ENCODE results near the gene EFCAB13. TPM values are rescaled to one million over a fixed set of nuclear protein-coding genes. Genes with fewer than 3 reads are reported as not detected.

The EFCAB13 gene
- total and polyA plus RNA-seq, 4 donors: 0.80 to 2.9 (median 2.3) TPM

DNA sequence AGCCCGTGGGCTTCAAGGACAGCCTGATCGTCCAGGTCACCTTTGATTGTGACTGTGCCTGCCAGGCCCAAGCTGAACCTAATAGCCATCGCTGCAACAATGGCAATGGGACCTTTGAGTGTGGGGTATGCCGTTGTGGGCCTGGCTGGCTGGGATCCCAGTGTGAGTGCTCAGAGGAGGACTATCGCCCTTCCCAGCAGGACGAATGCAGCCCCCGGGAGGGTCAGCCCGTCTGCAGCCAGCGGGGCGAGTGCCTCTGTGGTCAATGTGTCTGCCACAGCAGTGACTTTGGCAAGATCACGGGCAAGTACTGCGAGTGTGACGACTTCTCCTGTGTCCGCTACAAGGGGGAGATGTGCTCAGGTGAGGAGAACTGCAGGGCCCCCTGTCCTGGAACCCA lies 31.5 kb upstream of the EFCAB13 start:
- 95% methylated on average over 14 of the region's 14 CpGs for WGBS
- Histone ChIP-seq H3K27me3 (ENCODE audit: control insufficient read depth in 4 of 4, insufficient read depth in 4 of 4, low read length in 3 of 4) (no peaks in the 10 kb centered on the region), H3K36me3 (ENCODE audit: control insufficient read depth in 4 of 4, insufficient read depth in 3 of 4, low read depth in 1 of 4, low read length in 3 of 4) (no peaks in the 10 kb centered on the region), H3K27ac (ENCODE audit: low read depth in 1 of 2, low read length in 2 of 2) (no peak overlapping the region), H3K9me3 (ENCODE audit: control insufficient read depth in 4 of 4, low read length in 3 of 4) (no peaks in the 10 kb centered on the region), H3K9ac (ENCODE audit: low read depth in 1 of 2, low read length in 2 of 2) (no peak overlapping the region), H3K4me3 (ENCODE audit: low read depth in 1 of 3, low read length in 3 of 3) (no peak overlapping the region), H3K4me1 (ENCODE audit: control insufficient read depth in 4 of 4, insufficient read depth in 4 of 4, low read length in 3 of 4) (peaks cover 2 to 25% (median 20%) of the 10 kb centered on the region in 4 donors)
- DNase-seq (ENCODE audit: low spot score): no peak
- TF ChIP-seq JUND (IDR thresholded peaks at IDR 0.05): no peak
- no peak for TF ChIP-seq NR2F2 (IDR thresholded peaks at IDR 0.05)
- TF ChIP-seq ATF3 (IDR thresholded peaks at IDR 0.05): no peak
- TF ChIP-seq YY1 (IDR thresholded peaks at IDR 0.05): no peak
- TF ChIP-seq FOXA1 (IDR thresholded peaks at IDR 0.05): no peak
- TF ChIP-seq, protein P1, sequence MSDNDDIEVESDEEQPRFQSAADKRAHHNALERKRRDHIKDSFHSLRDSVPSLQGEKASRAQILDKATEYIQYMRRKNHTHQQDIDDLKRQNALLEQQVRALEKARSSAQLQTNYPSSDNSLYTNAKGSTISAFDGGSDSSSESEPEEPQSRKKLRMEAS (IDR thresholded peaks at IDR 0.05): no peak
- TF ChIP-seq HNF4A (conservative IDR thresholded peaks at IDR 0.05): no peak
- TF ChIP-seq, protein P2, sequence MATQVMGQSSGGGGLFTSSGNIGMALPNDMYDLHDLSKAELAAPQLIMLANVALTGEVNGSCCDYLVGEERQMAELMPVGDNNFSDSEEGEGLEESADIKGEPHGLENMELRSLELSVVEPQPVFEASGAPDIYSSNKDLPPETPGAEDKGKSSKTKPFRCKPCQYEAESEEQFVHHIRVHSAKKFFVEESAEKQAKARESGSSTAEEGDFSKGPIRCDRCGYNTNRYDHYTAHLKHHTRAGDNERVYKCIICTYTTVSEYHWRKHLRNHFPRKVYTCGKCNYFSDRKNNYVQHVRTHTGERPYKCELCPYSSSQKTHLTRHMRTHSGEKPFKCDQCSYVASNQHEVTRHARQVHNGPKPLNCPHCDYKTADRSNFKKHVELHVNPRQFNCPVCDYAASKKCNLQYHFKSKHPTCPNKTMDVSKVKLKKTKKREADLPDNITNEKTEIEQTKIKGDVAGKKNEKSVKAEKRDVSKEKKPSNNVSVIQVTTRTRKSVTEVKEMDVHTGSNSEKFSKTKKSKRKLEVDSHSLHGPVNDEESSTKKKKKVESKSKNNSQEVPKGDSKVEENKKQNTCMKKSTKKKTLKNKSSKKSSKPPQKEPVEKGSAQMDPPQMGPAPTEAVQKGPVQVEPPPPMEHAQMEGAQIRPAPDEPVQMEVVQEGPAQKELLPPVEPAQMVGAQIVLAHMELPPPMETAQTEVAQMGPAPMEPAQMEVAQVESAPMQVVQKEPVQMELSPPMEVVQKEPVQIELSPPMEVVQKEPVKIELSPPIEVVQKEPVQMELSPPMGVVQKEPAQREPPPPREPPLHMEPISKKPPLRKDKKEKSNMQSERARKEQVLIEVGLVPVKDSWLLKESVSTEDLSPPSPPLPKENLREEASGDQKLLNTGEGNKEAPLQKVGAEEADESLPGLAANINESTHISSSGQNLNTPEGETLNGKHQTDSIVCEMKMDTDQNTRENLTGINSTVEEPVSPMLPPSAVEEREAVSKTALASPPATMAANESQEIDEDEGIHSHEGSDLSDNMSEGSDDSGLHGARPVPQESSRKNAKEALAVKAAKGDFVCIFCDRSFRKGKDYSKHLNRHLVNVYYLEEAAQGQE (IDR thresholded peaks at IDR 0.05): no peak
- TF ChIP-seq RXRA (IDR thresholded peaks at IDR 0.05): no peak
- no peak for TF ChIP-seq EGR1 (IDR thresholded peaks at IDR 0.05; ENCODE audit: low read depth in 2 of 2)

- Histone ChIP-seq H3K4me1 (ENCODE audit: control insufficient read depth in 4 of 4, insufficient read depth in 4 of 4, low read length in 3 of 4) (peaks cover 4 to 36% (median 27%) of the 10 kb centered on the region in 4 donors), H3K27ac (ENCODE audit: low read depth in 1 of 2, low read length in 2 of 2) (no peak overlapping the region), H3K36me3 (ENCODE audit: control insufficient read depth in 4 of 4, insufficient read depth in 3 of 4, low read depth in 1 of 4, low read length in 3 of 4) (no peaks in the 10 kb centered on the region), H3K9ac (ENCODE audit: low read depth in 1 of 2, low read length in 2 of 2) (no peak overlapping the region), H3K27me3 (ENCODE audit: control insufficient read depth in 4 of 4, insufficient read depth in 4 of 4, low read length in 3 of 4) (no peaks in the 10 kb centered on the region), H3K4me3 (ENCODE audit: low read depth in 1 of 3, low read length in 3 of 3) (no peak overlapping the region), H3K9me3 (ENCODE audit: control insufficient read depth in 4 of 4, low read length in 3 of 4) (no peaks in the 10 kb centered on the region)
- TF ChIP-seq TAF1 (conservative IDR thresholded peaks at IDR 0.05) (no peak), EGR1 (IDR thresholded peaks at IDR 0.05; ENCODE audit: low read depth in 2 of 2) (no peak), SP1 (IDR thresholded peaks at IDR 0.05) (no peak), FOXA1 (IDR thresholded peaks at IDR 0.05) (no peak), HNF4G (IDR thresholded peaks at IDR 0.05) (no peak), RXRA (IDR thresholded peaks at IDR 0.05) (no peak), FOXA2 (IDR thresholded peaks at IDR 0.05) (no peak), ATF3 (IDR thresholded peaks at IDR 0.05) (no peak), RAD21 (IDR thresholded peaks at IDR 0.05) (no peak), GABPA (IDR thresholded peaks at IDR 0.05 in 1 of 2, conservative IDR thresholded peaks at IDR 0.05 in 1 of 2) (no peak), CTCF (IDR thresholded peaks at IDR 0.05; ENCODE audit: low read depth, low read length, missing input control) (no peak)
- TF ChIP-seq, protein P2 (IDR thresholded peaks at IDR 0.05): no peak
- TF ChIP-seq, protein P1 (IDR thresholded peaks at IDR 0.05): no peak
- no peak for DNase-seq (ENCODE audit: low spot score)
- WGBS: 90% methylated on average over 14 of the region's 14 CpGs
Measured at GRCh38 chr17:47295037-47295873, 28.5 kb upstream of the EFCAB13 start.

Measured in liver (tissue), 9 donors.